GM18505 (cell line): Measurements from ENCODE around the gene LYRM4.

Source experiments
- ATAC-seq: cut with Tn5 transposase; IDR thresholded peaks from one replicate; pipeline ENCODE4 v1.9.1; 2021; ENCODE audit not compliant: unreplicated experiment
- POLR2A ChIP-seq: IDR thresholded peaks from 4 replicates; pipeline ENCODE4 v1.6.1; 2011; ENCODE audit warnings: borderline replicate concordance; ENCODE audit not compliant: insufficient read depth, insufficient read length; ENCODE audit errors: extremely low read depth

The LYRM4 gene

GRCh38 chr6:5158180-5158579 lies 102.6 kb downstream of the LYRM4 start:
- ATAC-seq, result no peak
- TF ChIP-seq POLR2A, result no peak

DNA sequence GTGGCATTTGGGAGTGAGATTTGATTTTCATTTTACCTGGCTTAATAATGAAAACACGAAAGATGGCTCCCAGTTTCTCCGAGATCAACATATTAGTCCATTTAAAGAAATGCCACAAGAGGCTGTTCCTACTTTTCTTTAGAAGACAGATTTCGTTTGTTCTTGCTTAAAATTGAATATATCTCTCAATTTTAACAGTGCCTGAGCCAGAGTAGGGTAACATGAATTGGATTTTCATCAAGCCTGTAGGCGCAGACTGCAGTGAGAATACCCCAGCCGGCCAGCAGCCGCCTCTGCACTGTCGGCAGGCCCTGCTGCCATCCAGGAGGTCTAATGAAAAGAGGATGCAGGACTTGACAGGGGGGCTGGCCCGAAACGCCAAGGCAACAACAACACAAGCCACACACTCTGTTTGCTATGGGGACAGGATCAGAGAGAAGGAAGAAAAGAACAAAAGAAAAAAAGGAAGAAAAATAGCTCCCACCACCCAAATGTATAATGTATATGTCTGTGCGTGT lies 103.1 kb downstream of the LYRM4 start:
- no peak for ATAC-seq
- TF ChIP-seq POLR2A, result no peak

- ATAC-seq, result no peak
- TF ChIP-seq POLR2A, result no peak
Observed at GRCh38 chr6:5156627-5157026, 104.1 kb downstream of the LYRM4 start.

DNA sequence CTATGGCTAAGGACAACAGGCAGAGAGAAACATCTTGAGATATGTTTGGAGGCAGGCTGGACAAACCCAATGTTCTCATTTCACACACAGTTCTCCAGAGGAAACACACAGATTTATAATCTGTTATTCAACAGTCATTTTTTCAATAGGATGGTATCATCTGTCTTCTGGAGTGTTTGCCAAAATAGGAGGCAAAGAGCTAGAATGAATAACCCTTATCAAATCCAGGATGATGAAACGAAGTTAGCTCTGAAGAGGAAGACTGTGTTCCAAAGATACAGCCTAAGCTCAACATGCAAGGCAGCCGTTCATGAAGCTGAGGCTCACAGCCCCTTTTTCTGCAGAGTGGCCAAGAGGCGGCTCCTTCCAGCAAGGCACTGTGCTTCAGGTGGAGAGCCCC lies 104.8 kb downstream of the LYRM4 start:
- no peak for TF ChIP-seq POLR2A
- ATAC-seq, result no peak

DNA sequence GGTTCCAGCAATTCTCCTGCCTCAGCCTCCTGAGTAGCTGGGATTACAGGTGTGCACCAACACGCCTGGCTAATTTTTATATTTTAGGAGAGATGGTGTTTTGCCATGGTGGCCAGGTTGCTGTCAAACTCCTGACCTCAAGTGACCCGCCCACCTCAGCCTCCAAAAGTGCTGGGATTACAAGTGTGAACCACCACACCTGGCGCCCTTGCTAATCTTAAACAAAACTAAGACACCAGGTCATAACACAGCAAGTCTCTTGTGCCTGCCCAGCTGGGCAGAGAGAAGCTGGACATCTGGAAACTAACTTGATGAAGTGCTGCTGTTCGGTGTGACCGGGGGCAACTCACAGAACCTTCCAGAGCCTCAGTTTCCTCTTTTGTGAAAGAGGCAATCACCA lies 107.6 kb downstream of the LYRM4 start:
- TF ChIP-seq POLR2A, result no peak
- no peak for ATAC-seq

DNA sequence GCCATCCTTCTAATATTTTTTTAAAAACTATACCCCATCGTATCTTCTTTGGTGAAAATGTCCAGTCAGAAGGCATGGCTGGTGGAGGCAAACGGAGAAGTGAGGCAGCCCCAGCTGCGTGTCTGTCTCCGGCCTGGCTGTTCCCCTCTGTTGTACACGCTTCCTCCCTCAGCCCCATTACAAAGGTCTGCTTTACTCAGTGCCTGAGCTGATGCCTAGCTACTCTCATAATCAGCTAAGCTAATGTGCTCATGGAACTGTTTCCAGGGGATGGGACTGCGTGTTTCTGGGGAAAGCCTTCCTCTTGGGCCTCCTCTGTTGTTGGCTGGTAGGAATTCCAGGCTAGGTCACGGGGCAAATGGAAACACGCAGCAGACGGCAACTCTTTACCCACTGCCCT lies 108.3 kb downstream of the LYRM4 start:
- TF ChIP-seq POLR2A, result no peak
- ATAC-seq, result no peak

- no peak for ATAC-seq
- no peak for TF ChIP-seq POLR2A
Observed at GRCh38 chr6:5151955-5152401, 108.8 kb downstream of the LYRM4 start.

- no peak for TF ChIP-seq POLR2A
- ATAC-seq, result no peak
Observed at GRCh38 chr6:5151360-5151954, 109.3 kb downstream of the LYRM4 start.

DNA sequence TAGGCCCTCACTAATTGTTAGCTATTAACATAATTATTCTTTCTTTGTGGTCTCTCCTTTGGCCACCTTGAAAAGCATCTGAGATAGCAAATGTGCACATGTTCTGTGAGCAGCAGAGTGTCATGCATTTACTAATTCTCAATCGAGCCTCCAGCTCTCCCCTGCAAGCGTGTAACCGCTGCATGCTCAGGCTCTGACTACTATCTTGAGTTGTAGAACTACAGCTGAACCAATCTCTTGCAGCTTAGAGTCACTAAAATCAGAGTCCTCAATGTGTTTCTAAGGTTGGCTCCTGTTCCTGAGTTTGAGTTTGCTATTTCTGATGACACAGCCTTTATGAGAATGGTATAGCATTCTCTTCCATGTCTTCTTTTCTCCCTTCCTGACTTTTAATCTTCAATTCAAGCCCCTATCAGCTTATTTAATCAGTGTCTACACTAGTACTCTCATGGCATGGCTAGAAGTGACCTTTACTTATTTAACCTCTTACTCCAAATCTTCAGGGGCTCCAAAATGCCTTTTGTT lies 110.1 kb downstream of the LYRM4 start:
- ATAC-seq, result no peak
- no peak for TF ChIP-seq POLR2A

- no peak for TF ChIP-seq POLR2A
- ATAC-seq, result no peak
Observed at GRCh38 chr6:5149891-5150290, 110.9 kb downstream of the LYRM4 start.

DNA sequence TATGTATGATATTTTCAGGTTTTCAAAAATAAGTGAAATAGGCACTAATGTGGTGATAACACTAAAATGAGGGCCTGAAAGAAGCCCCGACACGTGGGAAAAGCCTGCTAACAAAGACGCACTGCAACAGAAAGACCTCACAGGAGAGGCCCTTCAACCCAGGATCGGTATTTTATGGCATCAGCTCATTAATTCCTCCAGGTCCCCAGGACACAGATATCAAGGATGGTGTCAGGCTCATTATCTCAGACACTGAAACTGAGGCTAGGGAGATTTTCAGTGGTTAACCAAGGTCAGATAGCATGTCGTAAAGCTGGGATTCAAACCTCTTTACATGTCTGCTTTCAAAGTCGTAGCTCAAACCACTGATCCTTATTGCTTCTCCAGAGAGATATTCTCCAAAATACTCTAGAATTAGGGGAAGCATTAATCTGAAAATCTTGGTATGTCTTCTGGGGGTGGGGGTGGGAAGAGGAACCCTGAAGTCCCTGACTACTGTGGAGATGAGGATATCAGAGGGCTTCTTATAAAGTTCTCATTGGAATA lies 111.5 kb downstream of the LYRM4 start:
- no peak for ATAC-seq
- TF ChIP-seq POLR2A, result no peak

DNA sequence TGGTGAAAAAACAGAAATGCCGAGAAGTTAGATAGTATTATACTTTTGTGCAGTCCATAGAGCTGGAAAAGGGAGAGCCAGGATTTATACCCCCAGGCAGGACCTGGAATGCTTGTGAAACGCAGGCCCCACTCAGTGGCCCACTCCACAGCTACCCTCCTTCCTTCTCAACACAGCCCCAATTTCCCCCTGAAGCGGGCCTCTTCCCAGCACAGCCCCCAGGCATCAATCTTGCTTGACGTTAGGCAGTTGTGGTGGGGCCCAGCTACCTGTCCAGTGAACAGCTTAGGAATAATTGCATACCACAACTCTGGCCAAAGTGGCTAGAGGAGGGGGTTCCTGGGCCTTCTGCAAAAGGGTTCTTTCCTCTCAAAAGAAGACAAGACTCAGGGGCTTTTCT lies 114.4 kb downstream of the LYRM4 start:
- ATAC-seq, result no peak
- TF ChIP-seq POLR2A, result no peak

GRCh38 chr6:5143634-5144311 lies 117.0 kb downstream of the LYRM4 start:
- no peak for ATAC-seq
- TF ChIP-seq POLR2A, result no peak

- no peak for ATAC-seq
- TF ChIP-seq POLR2A, result no peak
Observed at GRCh38 chr6:5142915-5143314, 117.8 kb downstream of the LYRM4 start.
